Stimulated activated CD4-positive, alpha-beta T cell treated with anti-CD3 and anti-CD28 coated beads, Interleukin-1b, Interleukin-23, amount 100 ng/mL, for 1 hour (primary cell): ENCODE results near the gene FAAH2.
"Not testable (repeated sequence)": the region's sequence is repeated elsewhere in the genome, so short reads cannot be mapped to it uniquely, and the experiment has no call there.

ENCODE experiments used
- DNase-seq, 2 donors: peaks; one replicate each; pipeline ENCODE4 v3.0.0-alpha.2; 2020; ENCODE audit warnings: low read depth in 2 of 2

Gene FAAH2

DNA sequence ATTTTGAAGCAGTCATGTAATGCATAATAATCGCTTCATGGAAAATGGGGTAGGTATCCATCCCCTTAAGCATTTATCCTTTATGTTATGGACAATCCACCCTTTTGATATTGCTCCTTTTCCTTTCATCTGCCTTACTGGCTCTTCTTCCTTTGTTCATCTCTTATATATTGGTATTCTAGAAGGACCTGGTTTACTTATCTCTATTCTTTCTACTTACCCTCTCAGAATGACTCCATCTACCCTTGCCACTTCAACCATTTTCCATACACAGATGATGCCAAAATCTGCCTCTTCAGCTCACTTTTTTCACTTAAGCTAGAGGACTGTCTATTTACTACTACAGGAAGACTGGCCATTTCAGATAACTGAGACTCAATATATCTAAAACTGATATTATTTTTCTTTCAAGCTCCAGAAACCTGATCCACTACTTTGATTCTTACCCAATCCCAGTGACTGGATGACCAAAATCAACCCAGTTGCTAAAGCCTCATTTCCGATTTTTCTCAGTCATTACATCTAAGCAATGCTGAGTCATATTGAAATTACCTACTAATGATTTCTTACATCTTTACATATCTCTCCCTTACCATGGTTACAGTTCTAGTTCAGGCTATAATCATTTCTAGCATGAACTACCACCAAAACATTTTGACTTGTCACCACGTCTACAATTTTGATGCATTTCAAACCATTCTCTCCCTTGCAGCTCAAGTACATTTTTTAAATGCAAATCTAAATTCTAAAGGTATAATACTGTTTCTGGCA, 93.7 kb downstream of the FAAH2 start:
- no peak for DNase-seq

DNA sequence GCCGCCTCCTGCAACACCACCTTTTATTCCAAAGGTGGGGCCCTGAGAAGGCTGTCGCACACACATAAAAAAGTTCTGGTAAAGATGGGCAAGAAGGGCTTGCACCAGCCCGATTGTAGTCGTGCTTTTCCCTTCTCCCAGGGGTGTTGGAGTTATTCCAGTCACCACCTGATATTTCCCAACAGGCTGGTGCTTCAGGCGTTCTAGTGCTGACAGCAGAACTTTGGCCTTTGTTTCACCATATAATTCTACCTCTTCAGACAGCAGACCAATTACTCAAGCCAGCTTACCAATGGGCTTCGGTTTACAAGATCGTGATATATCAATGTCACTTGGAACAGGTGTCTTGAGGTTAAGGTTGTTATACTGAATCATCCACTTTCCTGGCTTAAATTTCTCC, 107.7 kb downstream of the FAAH2 start:
- not testable (repeated sequence) for DNase-seq

DNA sequence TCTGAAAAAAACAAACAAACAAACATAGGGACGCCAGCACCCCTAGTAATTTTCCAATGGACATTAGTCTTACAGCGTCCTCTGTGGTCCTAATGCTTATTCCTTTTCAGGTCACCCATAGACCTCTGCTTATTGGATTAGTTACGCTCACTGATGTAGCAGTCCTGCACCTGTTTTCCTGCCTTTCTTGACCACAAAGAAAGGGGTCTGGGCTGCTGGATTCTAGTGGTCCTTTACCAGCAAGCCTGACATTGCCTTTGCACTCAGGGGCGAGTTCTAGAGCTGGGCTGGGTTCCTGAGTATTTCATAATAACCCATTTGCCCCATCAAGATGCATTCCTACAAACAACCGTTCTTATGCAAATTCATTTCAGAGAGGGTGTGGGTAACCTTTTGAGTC, 116.7 kb downstream of the FAAH2 start:
- not testable (repeated sequence) for DNase-seq

DNA sequence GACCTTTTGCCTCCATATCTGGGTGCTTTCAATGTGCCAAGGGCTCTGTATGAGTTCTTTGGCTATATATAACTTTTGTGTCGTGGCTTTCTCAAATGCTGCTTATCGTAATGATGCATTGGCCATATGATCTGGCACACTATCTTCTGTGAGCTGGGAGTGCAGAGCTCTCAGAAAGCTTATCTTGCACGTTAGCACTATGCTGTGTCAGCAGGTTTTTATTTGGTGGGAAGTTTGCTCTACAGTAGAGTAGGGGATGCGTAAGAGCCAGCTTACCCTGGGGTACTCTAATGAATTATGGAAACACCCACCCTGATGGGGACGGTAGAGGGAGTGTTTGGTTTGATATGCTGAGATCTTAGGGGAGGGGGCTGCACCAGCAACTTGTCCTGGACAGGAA, 119.6 kb downstream of the FAAH2 start:
- no peak for DNase-seq

DNA sequence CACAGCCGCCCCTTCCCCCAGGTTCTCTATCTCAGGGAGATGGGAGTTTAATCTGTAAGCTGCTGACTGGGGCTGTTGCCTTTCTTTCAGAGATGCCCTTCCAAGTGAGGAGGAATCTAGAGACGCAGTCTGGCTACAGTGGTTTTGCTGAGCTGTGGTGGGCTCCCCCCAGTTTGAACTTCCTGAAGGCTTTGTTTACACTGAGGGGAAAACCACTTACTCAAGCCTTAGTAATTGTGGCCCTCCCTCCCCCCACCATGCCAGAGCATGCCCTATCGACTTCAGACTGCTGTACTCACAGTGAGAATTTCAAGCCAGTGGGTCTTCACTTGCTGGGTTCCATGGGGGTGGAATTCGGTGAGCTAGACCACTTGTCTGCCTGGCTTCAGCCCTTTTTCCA, 131.3 kb downstream of the FAAH2 start:
- DNase-seq, result no peak

DNA sequence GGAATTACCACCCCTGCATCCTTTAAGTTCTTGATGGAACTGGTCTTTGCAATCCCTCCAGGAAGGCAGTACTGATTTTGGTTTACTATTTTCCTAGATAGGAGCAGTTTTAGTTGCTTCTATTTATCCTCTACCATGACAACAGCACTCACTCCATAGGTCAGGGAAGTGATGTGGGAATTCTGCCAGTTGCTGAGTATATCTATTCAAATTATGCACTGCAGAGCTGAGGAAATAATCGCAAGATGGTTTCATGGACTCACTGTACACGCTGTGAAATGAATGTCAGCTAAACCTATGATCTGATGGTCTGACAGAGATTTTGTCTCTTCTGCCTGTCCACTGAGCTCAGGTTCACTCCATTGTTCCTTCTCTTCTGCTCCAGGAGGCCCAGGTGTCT, 135.8 kb downstream of the FAAH2 start:
- no peak for DNase-seq

DNA sequence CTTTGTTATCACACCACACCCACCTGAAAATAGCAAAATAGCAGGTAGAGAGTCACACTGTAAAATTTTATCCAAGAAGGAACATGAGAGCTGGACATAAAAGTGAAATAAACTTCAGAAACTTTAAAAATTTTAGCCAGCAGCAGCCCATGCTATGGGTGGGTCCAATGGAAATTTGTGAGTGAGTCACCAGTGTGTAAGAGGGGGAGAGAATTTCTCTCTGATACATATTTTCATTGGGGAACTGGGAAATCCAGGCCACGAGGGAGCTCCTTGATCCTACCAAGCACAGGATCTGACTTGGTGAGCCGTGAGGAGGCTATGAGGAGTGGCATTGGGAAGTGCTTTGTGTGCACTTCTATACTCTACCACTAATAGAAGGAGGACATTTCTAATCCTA, 136.3 kb downstream of the FAAH2 start:
- DNase-seq, result no peak

DNA sequence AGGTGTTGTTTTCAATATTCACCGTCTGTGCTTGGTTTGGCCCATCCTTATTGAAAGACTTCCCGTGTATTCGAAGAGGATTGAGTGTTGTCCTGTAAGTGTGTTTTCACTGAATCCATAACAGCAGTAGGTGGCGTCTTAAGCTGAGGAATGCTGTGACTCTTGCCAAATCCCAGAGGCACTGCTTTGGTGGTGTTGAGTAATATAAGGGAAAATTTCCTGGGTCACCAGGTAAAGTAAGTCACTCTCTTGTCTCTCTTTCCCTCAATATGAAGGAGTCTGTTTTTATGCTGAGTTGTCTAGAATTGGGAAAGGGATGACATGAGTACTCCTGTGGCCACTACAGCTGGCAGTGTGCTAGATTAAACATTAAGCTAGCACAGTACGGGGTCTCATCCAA, 158.6 kb downstream of the FAAH2 start:
- no peak for DNase-seq

DNA sequence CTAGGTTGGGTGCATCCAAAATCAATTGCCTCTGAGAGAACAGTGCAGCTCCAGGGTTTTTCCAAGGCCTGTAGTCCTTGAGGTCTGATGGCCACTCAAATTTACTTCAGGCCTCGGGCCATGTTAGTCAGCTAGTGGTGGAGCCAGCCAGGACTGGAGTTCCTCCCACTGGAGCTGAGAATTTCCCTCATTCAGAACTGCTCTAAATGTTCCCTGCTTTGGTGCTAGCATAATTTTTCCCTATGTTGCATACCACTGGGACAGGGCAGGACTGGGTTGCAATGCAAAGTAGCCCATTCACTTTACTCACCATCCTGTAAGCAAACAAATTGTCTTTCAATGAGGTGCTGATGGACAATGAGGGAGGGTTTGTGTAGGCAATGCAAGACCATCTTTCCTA, 159.3 kb downstream of the FAAH2 start:
- no peak for DNase-seq

DNA sequence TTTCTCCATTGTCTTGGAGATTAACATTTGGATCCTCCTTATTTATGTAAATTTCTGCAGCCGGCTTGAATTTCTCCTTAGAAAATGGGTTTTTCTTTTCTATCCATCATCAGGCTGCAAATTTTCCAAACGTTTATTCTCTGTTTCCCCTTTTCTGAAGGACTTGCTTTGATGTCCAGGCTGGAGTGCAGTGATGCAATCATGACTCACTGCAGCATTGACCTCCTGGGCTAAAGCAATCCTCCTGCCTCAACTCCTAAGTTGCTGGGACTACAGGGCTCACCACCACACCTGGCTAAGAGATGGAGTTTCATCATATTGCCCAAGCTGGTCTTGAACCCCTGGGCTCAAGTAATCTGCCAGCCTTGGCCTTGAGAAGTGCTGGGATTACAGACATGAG, 161.3 kb downstream of the FAAH2 start:
- DNase-seq, result no peak

DNA sequence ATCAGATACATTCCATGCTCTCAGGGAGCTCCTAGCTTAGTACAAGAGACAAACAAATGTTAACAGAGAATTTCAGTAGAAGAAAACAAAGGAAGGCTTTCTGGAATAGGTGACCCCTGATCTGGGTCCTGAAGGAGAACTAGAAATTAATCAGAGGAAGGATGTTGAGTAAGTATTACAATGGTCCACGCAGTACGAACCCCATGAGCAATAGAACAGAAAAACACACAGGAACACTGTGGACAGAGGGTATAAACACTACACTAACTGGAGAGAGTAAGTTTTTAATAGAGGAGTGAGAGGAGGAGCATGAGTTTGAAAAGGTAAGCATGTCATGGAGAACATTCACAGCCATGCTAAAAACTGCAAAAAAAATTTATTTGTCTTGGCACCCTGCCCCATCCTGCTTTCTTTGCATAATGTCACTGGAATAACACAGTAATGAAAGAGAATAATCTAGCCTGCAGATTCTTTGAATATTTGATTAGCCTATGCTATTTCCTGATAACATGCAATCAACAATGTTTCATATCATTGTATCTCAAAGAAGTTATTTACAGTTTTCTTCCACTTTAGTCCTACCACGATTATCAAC, 165.0 kb downstream of the FAAH2 start:
- DNase-seq, result no peak

DNA sequence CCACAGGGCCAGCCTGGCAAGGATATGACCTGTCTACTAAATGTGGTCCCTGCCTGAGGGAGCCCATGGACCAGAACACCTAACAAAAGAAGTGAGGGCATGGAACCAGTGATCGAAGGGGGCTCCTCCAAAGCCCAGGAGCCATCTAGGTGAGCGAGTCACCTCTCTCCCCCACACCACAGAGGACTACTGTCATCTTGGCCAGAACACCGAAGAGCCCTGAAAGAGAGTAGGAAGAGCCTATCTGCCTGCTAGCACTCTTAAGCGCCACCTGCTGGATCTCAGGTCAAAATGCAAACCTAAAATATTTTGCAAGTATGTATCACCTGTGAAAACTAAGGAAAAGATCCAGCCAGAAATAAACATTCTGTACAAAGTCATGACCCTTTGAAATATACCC, 167.4 kb downstream of the FAAH2 start:
- no peak for DNase-seq

DNA sequence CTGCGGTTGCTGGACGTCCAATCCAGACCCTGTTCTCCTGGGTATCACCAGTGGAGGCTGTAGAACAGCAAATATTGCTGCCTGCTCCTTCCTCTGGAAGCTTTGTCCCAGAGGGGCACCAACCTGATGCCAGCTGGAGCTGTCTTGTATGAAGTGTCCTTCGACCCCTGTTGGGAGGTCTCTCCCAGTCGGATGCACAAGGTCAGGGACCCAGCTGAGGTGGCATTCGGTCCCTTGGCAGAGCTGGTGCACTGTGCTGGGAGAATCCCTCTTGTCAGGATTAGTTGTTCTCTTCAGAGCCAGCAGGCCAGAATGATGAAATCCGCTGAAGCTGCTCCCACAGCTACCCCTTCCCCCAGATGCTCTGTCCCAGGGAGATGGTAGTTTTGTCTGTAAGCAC, 195.0 kb downstream of the FAAH2 start:
- DNase-seq, result no peak

DNA sequence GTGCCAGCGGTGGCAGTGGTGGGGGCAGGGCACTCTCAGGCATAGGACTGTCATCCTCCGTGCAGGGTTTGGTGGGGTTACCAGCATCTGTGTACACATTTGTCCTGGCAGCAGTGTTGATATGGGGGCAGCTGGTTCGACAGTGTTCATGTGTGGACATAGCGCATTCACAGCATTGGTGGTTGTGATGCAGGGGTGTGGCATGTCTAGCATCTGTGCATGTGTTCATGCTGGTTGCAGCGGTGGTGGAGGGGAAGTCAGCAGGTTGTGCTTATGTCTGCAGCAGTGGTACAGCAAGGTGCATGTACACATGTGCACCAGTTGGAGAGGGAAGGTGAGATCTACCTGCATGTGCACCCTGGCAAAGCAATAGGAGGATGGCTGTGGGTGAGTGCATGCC, 230.0 kb downstream of the FAAH2 start:
- DNase-seq, result no peak

DNA sequence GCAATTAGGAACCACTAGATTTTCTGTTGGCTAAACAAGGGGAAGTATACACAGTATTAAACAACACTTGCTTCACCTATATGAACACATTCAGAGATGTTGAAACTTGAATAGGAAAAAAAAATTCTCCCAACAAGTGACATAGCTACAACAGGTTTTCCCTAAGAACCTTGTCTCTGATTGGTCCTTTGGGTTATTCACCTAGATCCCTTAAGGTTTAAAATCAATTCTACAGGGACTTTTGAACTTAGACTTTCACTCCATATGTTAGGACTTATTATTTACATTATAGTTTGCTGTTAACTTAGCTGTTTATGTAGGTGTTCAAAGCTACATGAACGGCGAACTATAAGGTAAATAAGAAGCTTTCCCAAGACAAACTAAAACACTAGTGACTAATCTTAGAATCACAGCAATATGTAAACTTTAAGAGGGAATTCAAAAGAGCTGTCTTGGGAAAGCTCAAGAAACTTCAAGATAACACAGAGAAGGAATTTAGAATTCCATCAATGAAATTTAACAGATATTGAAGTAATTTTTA, 233.1 kb downstream of the FAAH2 start:
- no peak for DNase-seq

DNA sequence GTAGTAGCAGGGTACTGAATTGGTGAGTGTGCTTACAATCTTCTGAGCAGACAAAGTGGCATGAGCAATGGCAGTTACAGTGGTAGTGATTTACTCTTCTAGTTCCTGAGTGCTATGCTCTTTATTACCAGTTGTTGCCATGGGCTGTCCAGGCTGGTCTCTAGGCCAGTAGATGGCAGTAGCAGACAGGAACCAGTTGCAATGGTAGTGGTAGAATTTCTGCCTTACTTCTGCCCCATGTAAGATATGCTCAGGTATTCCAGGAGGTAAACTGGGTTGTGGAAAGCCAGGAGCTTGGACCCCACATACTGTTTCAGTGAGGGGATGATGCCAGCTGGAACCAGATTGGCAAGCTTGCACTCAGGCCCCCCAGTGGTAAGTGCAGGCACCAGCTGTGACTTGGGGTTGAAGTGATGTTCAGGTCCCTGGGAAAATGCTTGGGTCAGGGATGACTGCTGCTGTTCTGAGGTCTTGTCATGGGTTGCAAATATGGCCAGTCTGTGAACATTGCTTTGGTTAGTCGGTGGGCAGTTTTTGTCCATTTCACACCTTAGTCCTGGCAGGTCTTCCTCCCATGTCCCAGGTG, 242.3 kb downstream of the FAAH2 start:
- DNase-seq, result no peak
